Tibial artery (tissue), 4 donors: ENCODE measurements around the gene FAM83F.

ENCODE experiments used
- DNase-seq, 2 donors: peaks; one replicate each; pipeline ENCODE4 v3.0.0-alpha.2; 2019
- H3K27ac ChIP-seq, 2 donors: fragments of 200-600 bp; sonication (generic) in 1 of 2; 1 replicate in 1 of 2; 2 replicates in 1 of 2; pipeline ENCODE4 v1.5.1; 2018 to 2019; ENCODE audit warnings: mild to moderate bottlenecking in 1 of 2
- H3K27me3 ChIP-seq, 2 donors: fragments of 200-600 bp; sonication (generic) in 1 of 2; one replicate each; pipeline versions ENCODE4 v1.5.1 to v1.6.0; 2016 to 2019
- H3K36me3 ChIP-seq, 3 donors: fragments of 200-600 bp; sonication (generic) in 2 of 3; one replicate each; pipeline ENCODE4 v1.5.1; 2016 to 2019; ENCODE audit warnings: mild to moderate bottlenecking in 2 of 3
- H3K4me1 ChIP-seq, 4 donors: fragments of 200-600 bp; sonication (generic) in 2 of 4; 1 replicate in 3 of 4; 2 replicates in 1 of 4; pipeline ENCODE4 v1.5.1; 2016 to 2019
- H3K4me3 ChIP-seq, 2 donors: fragments of 200-600 bp; sonication (generic) in 1 of 2; 1 replicate in 1 of 2; 2 replicates in 1 of 2; pipeline ENCODE4 v1.5.1; 2018 to 2019; ENCODE audit warnings: mild to moderate bottlenecking in 2 of 2
- H3K9me3 ChIP-seq, 3 donors: fragments of 200-600 bp; sonication (generic) in 1 of 3; one replicate each; pipeline ENCODE4 v1.5.1; 2016 to 2019
- CTCF ChIP-seq, 2 experiments: fragments of 200-600 bp in 1 of 2; fragments of 450-650 bp in 1 of 2; IDR thresholded peaks; one replicate each; pipeline ENCODE4 v1.5.1; 2017 to 2019; ENCODE audit warnings: antibody characterized with exemption in 2 of 2, mild to moderate bottlenecking in 1 of 2, moderate library complexity in 1 of 2
- intact Hi-C: fragments of 100-400 bp; cut with DNase I; formaldehyde crosslinking; loops from one replicate; pipeline ENCODE4 v1.15.0; 2023; ENCODE audit warnings: low total_unique reads

FAM83F gene

GRCh38 chr22:40030026-40030757, 35.4 kb downstream of the FAM83F start:
- H3K27ac ChIP-seq, result no peak overlapping the region
- DNase-seq, result no peak
- no peak overlapping the region for H3K4me3 ChIP-seq
- intact Hi-C loops, result no loop called here
- peaks cover 0 to 6% (median 0%) of the 10 kb centered on the region in 4 donors for H3K4me1 ChIP-seq
- no peaks in the 10 kb centered on the region for H3K9me3 ChIP-seq
- TF ChIP-seq CTCF (IDR thresholded peaks at IDR 0.05), result no peak
- peaks cover 0 to 15% of the 10 kb centered on the region in 2 donors for H3K27me3 ChIP-seq
- H3K36me3 ChIP-seq, result no peaks in the 10 kb centered on the region

- intact Hi-C loops, result no loop called here
- no peak for DNase-seq
- Histone ChIP-seq H3K27me3 (peaks cover 0 to 18% of the 10 kb centered on the region in 2 donors), H3K4me3 (no peak overlapping the region), H3K9me3 (no peaks in the 10 kb centered on the region), H3K4me1 (peaks cover 0 to 6% (median 0%) of the 10 kb centered on the region in 4 donors), H3K36me3 (no peaks in the 10 kb centered on the region), H3K27ac (no peak overlapping the region)
- TF ChIP-seq CTCF (IDR thresholded peaks at IDR 0.05), result no peak
Observed at GRCh38 chr22:40030758-40031095, 36.0 kb downstream of the FAM83F start.

GRCh38 chr22:40031766-40032470, 37.2 kb downstream of the FAM83F start:
- peak in 1 of 2 donors; percentile 65 for DNase-seq

GRCh38 chr22:40033586-40034380, 39.0 kb downstream of the FAM83F start:
- Histone ChIP-seq H3K4me3 (no peak overlapping the region), H3K9me3 (no peaks in the 10 kb centered on the region), H3K36me3 (no peaks in the 10 kb centered on the region), H3K27me3 (peaks cover 0 to 47% of the 10 kb centered on the region in 2 donors), H3K4me1 (peaks cover 0 to under 1% (median 0%) of the 10 kb centered on the region in 4 donors), H3K27ac (no peak overlapping the region)
- intact Hi-C loops, result no loop called here
- DNase-seq, result no peak
- TF ChIP-seq CTCF (IDR thresholded peaks at IDR 0.05), result no peak

More at GRCh38 chr22:40031766-40032470, 37.2 kb downstream of the FAM83F start:
- Histone ChIP-seq H3K27ac (no peak overlapping the region), H3K27me3 (peaks cover 0 to 29% of the 10 kb centered on the region in 2 donors), H3K36me3 (no peaks in the 10 kb centered on the region), H3K4me1 (peaks cover 0 to 6% (median 0%) of the 10 kb centered on the region in 4 donors), H3K4me3 (no peak overlapping the region), H3K9me3 (no peaks in the 10 kb centered on the region)
- no peak for TF ChIP-seq CTCF (IDR thresholded peaks at IDR 0.05)
- intact Hi-C loops, result no loop called here

GRCh38 chr22:40035351-40035750, 40.6 kb downstream of the FAM83F start:
- no peak for TF ChIP-seq CTCF (IDR thresholded peaks at IDR 0.05)
- Histone ChIP-seq H3K9me3 (no peaks in the 10 kb centered on the region), H3K4me3 (no peak overlapping the region), H3K27me3 (peaks cover 0 to 60% of the 10 kb centered on the region in 2 donors), H3K36me3 (no peaks in the 10 kb centered on the region), H3K4me1 (no peaks in the 10 kb centered on the region), H3K27ac (no peak overlapping the region)
- no peak for DNase-seq
- intact Hi-C loops, result loop anchor here (5.0 kb wide), 1 partner anchor 312 kb away; the partner anchor contains the start of gene ADSL
